Measurements from ENCODE around the gene SCLY. TPM values are rescaled to one million over a fixed set of nuclear protein-coding genes. Genes with fewer than 3 reads are reported as not detected.
A peak's percentile ranks its signal among the peaks of the same experiment; 100 is the strongest.

Gene SCLY
- total and polyA plus RNA-seq, 2 of the 8 experiments (the other 6 are each of a cell fraction or from before 2014, with no cell fraction given) = 79.0 to 79.5 TPM

DNA sequence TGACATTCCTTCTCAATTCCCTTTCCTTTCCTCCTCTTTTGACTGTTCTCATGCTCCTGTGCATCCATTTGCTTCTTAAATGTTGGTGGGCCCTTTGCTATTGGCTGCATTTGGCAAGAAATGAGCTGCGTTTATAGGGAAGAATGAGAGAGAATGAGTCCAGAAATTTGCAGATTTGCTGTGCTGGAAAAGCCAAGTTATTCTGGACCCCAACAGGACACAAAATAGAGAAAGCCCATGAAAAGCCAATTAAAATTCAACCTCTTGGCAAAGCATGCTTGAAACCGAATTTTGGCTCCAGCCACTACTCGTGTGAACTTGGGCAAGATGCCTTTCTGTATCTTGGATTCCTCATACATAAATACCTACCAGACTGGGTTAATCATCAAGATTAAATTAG, 1.3 kb upstream of the SCLY start:
- DNase-seq (ENCODE audit: low read depth in 1 of 2, low spot score in 2 of 2) = no peak
- no peak overlapping the region for H3K18ac ChIP-seq (ENCODE audit: extremely low read depth, low read length)
- no peaks in the 10 kb centered on the region for H3K9me3 ChIP-seq (ENCODE audit: insufficient read depth in 2 of 2, low read depth in 1 of 2, low read length in 1 of 2)
- H3K4me2 ChIP-seq (ENCODE audit: insufficient read depth in 1 of 2, low read depth in 2 of 2, low read length in 2 of 2) = peak overlapping the region; percentile 82 to 92
- H2BK15ac ChIP-seq (ENCODE audit: low read length) = no peak overlapping the region
- no peaks in the 10 kb centered on the region for H4K20me1 ChIP-seq (replicated peaks in 1 of 2; ENCODE audit: control insufficient read depth in 1 of 2, insufficient read depth in 2 of 2, low read length in 2 of 2)
- no peak overlapping the region for H4K8ac ChIP-seq (ENCODE audit: extremely low read depth, insufficient read depth, low read length)
- TF ChIP-seq GTF2F1 (IDR thresholded peaks at IDR 0.05; ENCODE audit: borderline replicate concordance, low read depth, low read length) (no peak), TEAD4 (IDR thresholded peaks at IDR 0.05; ENCODE audit: low read depth, low read length) (no peak), CHD2 (IDR thresholded peaks at IDR 0.05; ENCODE audit: low read length) (no peak), EGR1 (IDR thresholded peaks at IDR 0.05; ENCODE audit: borderline replicate concordance, low read depth, low read length) (no peak), SP2 (IDR thresholded peaks at IDR 0.05; ENCODE audit: low read length) (no peak), ZNF274 (IDR thresholded peaks at IDR 0.05; ENCODE audit: borderline replicate concordance, extremely low read depth, low read length) (no peak), HDAC6 (IDR thresholded peaks at IDR 0.05; ENCODE audit: low read depth, low read length) (no peak), CHD1 (IDR thresholded peaks at IDR 0.05; ENCODE audit: low read depth, low read length) (no peak), FOSL1 (IDR thresholded peaks at IDR 0.05; ENCODE audit: insufficient read depth, low read depth, low read length) (no peak), KDM4A (IDR thresholded peaks at IDR 0.05; ENCODE audit: low read depth, low read length, severe bottlenecking) (no peak), SIRT6 (IDR thresholded peaks at IDR 0.05; ENCODE audit: low read length) (no peak), CEBPB (IDR thresholded peaks at IDR 0.05; ENCODE audit: low read depth, low read length) (no peak), JUND (IDR thresholded peaks at IDR 0.05; ENCODE audit: low read length) (no peak)
- TF ChIP-seq, protein P1, sequence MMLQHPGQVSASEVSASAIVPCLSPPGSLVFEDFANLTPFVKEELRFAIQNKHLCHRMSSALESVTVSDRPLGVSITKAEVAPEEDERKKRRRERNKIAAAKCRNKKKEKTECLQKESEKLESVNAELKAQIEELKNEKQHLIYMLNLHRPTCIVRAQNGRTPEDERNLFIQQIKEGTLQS (IDR thresholded peaks at IDR 0.05; ENCODE audit: insufficient read depth, low read depth, low read length) = no peak
- TF ChIP-seq, protein P2, sequence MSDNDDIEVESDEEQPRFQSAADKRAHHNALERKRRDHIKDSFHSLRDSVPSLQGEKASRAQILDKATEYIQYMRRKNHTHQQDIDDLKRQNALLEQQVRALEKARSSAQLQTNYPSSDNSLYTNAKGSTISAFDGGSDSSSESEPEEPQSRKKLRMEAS (IDR thresholded peaks at IDR 0.05) = no peak
- no peak overlapping the region for H2BK120ac ChIP-seq (replicated peaks; ENCODE audit: low read depth, low read length)
- H3K4me1 ChIP-seq (replicated peaks in 1 of 4; ENCODE audit: control insufficient read depth in 3 of 4, insufficient read depth in 4 of 4, low read length in 3 of 4) = peaks cover 0 to 10% (median 3%) of the 10 kb centered on the region in 4 experiments; a peak in 5 of 7 replicates
- peak overlapping the region; percentile 69 to 99 (median 82); a peak in 5 of 8 replicates for H3K4me3 ChIP-seq (ENCODE audit: extremely low read depth in 1 of 4, insufficient read depth in 2 of 4, low read depth in 3 of 4, low read length in 4 of 4)
- no peak overlapping the region for H3K27ac ChIP-seq (ENCODE audit: low read depth, low read length)
- H3K79me2 ChIP-seq (ENCODE audit: control insufficient read depth in 1 of 2, insufficient read depth in 2 of 2, low read length in 2 of 2) = peaks cover 2 to 41% of the 10 kb centered on the region in 2 experiments
- H4K5ac ChIP-seq (ENCODE audit: insufficient read length, low read depth, low read length) = no peak overlapping the region
- CTCF ChIA-PET (ENCODE audit: partially characterized antibody) = interaction anchor here (0.7 to 1.0 kb wide), 2 partner anchors 78 to 142 kb away, joined by 3 read pairs; no protein-coding TSS in a partner anchor
- no peak overlapping the region for H3K14ac ChIP-seq (ENCODE audit: insufficient read length)
- H3K23me2 ChIP-seq (ENCODE audit: low read depth, low read length) = peaks cover 9% of the 10 kb centered on the region
- no peak overlapping the region for H3K4ac ChIP-seq (replicated peaks; ENCODE audit: insufficient read length, low read depth, low read length)
- H3K27me3 ChIP-seq (replicated peaks in 1 of 4; ENCODE audit: control insufficient read depth in 3 of 4, extremely low read depth in 1 of 4, insufficient read depth in 3 of 4, low read length in 3 of 4) = no peaks in the 10 kb centered on the region
- no peak overlapping the region for H2BK12ac ChIP-seq (ENCODE audit: low read depth, low read length)
- no peak overlapping the region for H2AFZ ChIP-seq (ENCODE audit: low read length)
- peaks cover 4 to 8% (median 5%) of the 10 kb centered on the region in 4 experiments; a peak in 7 of 8 replicates for H3K36me3 ChIP-seq (ENCODE audit: control insufficient read depth in 2 of 4, insufficient read depth in 4 of 4, low read length in 3 of 4)
- no peak for FAIRE-seq
- H4K91ac ChIP-seq (replicated peaks; ENCODE audit: insufficient read length, low read length) = no peak overlapping the region
- no peak overlapping the region for H2BK20ac ChIP-seq (ENCODE audit: low read length)
- no peak overlapping the region for H3K23ac ChIP-seq (ENCODE audit: insufficient read length)
- WGBS, 2 experiments (ENCODE audit: extremely low coverage in 1 of 2, insufficient coverage in 1 of 2, insufficient read length in 1 of 2, insufficient replicate concordance in 2 of 2, low coverage in 1 of 2, low lambda C conversion rate in 2 of 2, missing lambda C conversion rate in 1 of 2) = 89% methylated on average over 3 of the region's 3 CpGs; no CpG with 5 or more reads in 1 of the 2 experiments
- no peaks in the 10 kb centered on the region for H3K79me1 ChIP-seq (ENCODE audit: low read depth, low read length)
- no peak overlapping the region for H3K9ac ChIP-seq (replicated peaks in 1 of 4; ENCODE audit: extremely low read depth in 1 of 4, low read depth in 3 of 4, low read length in 3 of 4)
- H2BK5ac ChIP-seq (ENCODE audit: low read depth, low read length) = no peak overlapping the region
- H2AK5ac ChIP-seq (ENCODE audit: low read depth, low read length) = no peak overlapping the region
- POLR2A ChIA-PET (ENCODE audit: partially characterized antibody) = interaction anchor here (0.7 to 1.7 kb wide), 4 partner anchors 18 to 41 kb away, joined by 3 to 7 read pairs (median 4); no protein-coding TSS in a partner anchor
- no peak overlapping the region for H3K56ac ChIP-seq (replicated peaks; ENCODE audit: insufficient read length, low read depth, low read length)
